ENCODE results near the gene PPM1A. TPM values are rescaled to one million over a fixed set of nuclear protein-coding genes. Genes with fewer than 3 reads are reported as not detected.

Gene PPM1A
- total RNA-seq: 10 to 100 TPM; 28.2 to 43.7 (median 40.4) TPM

DNA sequence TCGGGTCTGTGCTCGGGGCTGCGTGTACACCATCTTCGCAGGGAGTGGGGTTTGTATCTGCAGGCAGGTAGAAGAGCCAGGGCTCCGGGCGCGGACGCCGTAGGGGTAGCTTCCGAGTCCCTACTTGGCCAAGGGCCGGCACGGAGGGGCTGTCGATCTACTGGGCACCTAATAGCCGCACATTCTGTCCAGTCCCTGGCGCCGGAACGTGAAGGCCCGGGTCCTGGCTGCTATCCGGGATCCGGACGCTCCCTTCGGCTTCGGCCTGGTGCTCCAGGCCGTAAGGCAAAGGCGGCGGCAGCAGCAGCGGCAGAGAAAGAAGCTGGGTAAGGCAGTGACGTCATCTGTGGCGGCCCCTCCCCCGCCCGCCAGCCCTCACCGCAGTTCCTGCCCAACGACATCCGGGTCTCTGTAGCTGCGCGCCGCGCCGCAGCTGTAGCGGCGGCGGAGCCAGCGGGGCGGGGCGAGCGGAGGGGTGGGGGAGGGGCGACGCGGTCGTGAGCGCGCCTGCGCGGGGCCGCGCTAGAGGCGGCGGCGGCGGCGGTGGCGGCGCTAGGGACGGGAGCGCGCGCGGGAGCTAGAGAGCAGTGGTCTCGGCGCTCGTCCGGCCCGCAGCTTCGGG is at the start of gene PPM1A:
Gene PPM1A, plus strand, starts transcription at position 525 of the 622 bp plus-strand sequence. CDS start 33,483 bp downstream, outside the sequence.
- TF ChIP-seq CTCF (IDR thresholded peaks at IDR 0.05) (peak in 1 of 5 experiments; percentile 24), EP300 (IDR thresholded peaks at IDR 0.05) (peak; percentile 71 to 98), POLR2A (IDR thresholded peaks at IDR 0.05) (peak; percentile 86 to 95)
- no peaks in the 10 kb centered on the region for H3K27me3 ChIP-seq
- no peaks in the 10 kb centered on the region for H3K36me3 ChIP-seq
- 0 to 1% methylated on average over 8 to 61 of the region's 74 CpGs for WGBS, 2 donors
- peaks cover 0 to 37% (median 21%) of the 10 kb centered on the region in 4 donors for H3K4me1 ChIP-seq
- DNase-seq (ENCODE audit: low spot score in 2 of 2): peak; percentile 88 to 91
- peak within 1 kb of the TSS; percentile 79 to 97 (median 89) for H3K4me3 ChIP-seq
- H3K9me3 ChIP-seq: no peaks in the 10 kb centered on the region
- H3K27ac ChIP-seq: peak within 1 kb of the TSS; percentile 98 to 100 (median 99)

DNA sequence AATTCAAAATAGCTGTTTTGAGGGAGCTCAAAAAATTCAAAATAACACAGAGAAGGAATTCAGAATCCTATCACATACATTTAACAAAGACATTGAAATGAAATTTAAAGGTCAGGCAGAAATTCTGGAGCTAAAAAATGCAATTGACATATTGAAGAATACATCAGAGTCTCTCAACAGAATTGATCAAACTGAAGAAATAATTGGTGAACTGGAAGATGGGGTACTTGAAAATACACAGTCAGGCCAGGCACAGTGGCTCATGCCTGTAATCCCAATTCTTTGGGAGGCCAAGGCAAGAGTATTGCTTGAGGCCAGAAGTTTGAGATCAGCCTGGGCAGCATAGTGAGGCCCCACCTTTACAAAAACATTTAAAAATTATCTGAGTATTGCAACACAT is 49.7 kb upstream of the PPM1A start:
- Histone ChIP-seq H3K4me1 (peaks cover 0 to 3% (median under 1%) of the 10 kb centered on the region in 4 donors), H3K4me3 (no peak overlapping the region), H3K27ac (no peak overlapping the region), H3K9me3 (peaks cover 0 to 22% (median 0%) of the 10 kb centered on the region in 4 donors), H3K27me3 (no peaks in the 10 kb centered on the region), H3K36me3 (no peaks in the 10 kb centered on the region)
- TF ChIP-seq CTCF (IDR thresholded peaks at IDR 0.05): no peak
- no peak for TF ChIP-seq POLR2A (IDR thresholded peaks at IDR 0.05)
- no peak for TF ChIP-seq EP300 (IDR thresholded peaks at IDR 0.05)
- no peak for DNase-seq (ENCODE audit: low spot score in 2 of 2)

DNA sequence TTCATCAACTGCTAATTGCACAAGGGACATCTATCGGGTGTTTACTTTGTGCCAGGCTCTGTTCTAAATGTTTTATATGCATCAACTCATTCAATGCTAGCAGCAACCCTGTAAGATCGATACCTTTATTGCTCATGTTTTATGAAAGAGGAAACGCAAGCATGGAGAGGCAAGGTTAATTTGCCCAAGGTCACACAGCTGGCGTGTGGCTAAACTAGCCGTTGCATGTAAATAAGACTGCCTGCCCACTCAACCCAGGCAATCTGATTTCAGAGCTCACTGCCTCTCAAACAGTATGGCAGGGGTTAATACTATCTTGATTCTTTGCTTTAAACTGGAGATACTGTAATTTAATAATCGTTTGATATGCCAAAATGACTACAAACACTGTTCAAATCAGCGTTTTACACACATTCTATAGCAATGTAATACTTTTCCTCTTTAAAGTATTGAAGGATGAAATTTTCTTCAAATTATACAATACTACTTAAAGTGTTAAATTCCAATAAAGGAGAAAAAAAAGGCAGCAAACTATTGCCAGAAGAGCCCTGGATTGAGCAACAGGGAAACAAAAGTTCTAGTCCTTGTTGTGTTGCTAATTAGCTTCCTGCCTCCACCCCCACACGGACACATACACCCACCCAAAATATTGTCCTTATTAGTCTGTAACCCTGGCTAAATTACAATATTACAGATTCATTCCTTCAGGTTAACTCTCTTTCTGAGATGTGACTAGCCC is 44.7 kb upstream of the PPM1A start:
- Histone ChIP-seq H3K27me3 (no peaks in the 10 kb centered on the region), H3K36me3 (no peaks in the 10 kb centered on the region), H3K9me3 (peaks cover 0 to 12% (median 0%) of the 10 kb centered on the region in 4 donors), H3K4me3 (no peak overlapping the region), H3K4me1 (peaks cover 0 to 6% (median 2%) of the 10 kb centered on the region in 4 donors), H3K27ac (no peak overlapping the region)
- DNase-seq (ENCODE audit: low spot score in 2 of 2): no peak
- WGBS, 2 donors: 35 to 39% methylated on average over 8 of the region's 8 CpGs
- TF ChIP-seq CTCF (IDR thresholded peaks at IDR 0.05) (no peak), POLR2A (IDR thresholded peaks at IDR 0.05) (no peak), EP300 (IDR thresholded peaks at IDR 0.05) (no peak)

DNA sequence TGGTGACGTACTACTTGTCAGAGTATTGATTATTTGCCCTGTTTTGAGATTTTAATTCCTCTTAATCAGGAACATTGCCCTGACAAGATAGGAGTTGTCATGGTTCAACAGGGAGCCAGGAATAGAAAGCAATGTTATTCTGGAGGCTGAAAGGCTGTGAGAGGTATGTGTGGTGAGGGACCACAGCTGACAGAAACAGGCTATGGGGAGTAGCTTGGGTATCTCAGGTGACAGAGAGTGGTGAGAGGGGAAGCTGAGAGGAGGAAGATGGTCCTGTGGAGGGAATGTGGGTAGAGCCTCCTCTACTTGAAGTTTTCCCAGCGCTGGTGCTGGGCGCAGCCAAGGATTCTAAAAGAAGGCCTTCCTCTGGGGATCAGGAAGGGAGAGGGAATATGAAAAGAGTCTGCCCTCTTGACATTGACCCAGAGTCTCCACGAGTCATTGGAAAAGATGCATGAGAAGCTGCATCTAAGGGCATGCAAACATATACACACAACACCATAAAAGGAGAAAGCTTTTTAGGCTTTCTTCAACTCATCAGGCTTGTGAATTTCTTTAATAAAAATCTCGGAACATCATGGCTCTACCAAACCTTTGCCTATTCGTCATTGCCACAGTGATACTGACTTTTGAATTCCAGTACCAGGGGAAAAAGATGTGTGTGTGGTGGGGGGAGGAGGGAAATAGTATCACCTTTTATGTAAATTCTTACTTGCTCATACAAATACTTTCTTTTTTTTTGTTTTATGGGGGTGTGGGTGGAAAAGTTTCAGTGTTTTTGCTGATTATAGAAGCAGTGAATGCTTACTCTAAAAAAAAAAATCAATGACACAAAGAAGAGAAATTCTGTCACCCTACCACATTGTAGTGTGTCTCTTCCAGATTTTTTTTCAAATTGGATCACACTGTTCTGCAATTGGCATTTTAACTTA is 43.9 kb upstream of the PPM1A start:
- WGBS, 2 donors: 50 to 57% methylated on average over 6 of the region's 6 CpGs
- Histone ChIP-seq H3K36me3 (no peaks in the 10 kb centered on the region), H3K4me3 (no peak overlapping the region), H3K27me3 (no peaks in the 10 kb centered on the region), H3K9me3 (peaks cover 0 to 4% (median 0%) of the 10 kb centered on the region in 4 donors), H3K27ac (no peak overlapping the region), H3K4me1 (peaks cover 0 to 6% (median 2%) of the 10 kb centered on the region in 4 donors)
- no peak for DNase-seq (ENCODE audit: low spot score in 2 of 2)
- TF ChIP-seq CTCF (IDR thresholded peaks at IDR 0.05): no peak
- TF ChIP-seq EP300 (IDR thresholded peaks at IDR 0.05): no peak
- TF ChIP-seq POLR2A (IDR thresholded peaks at IDR 0.05): no peak

Data from tibial nerve (tissue), 4 donors.